HL-60/S4 (cell line): ENCODE results near the gene CATSPER3.

ENCODE experiments used
- in situ Hi-C: fragments of 300-500 bp; cut with MboI; formaldehyde crosslinking; loops from 2 replicates; pipeline ENCODE4 v1.14.3; 2022; ENCODE audit warnings: low sequenced_read_pairs

The CATSPER3 gene

GRCh38 chr5:135009736-135010501 lies 42.2 kb downstream of the CATSPER3 start:
- in situ Hi-C loops: no loop called here

GRCh38 chr5:135010502-135011354 lies 43.0 kb downstream of the CATSPER3 start:
- in situ Hi-C loops: no loop called here

- in situ Hi-C loops: no loop called here
Observed at GRCh38 chr5:135011355-135012032, 43.8 kb downstream of the CATSPER3 start.

DNA sequence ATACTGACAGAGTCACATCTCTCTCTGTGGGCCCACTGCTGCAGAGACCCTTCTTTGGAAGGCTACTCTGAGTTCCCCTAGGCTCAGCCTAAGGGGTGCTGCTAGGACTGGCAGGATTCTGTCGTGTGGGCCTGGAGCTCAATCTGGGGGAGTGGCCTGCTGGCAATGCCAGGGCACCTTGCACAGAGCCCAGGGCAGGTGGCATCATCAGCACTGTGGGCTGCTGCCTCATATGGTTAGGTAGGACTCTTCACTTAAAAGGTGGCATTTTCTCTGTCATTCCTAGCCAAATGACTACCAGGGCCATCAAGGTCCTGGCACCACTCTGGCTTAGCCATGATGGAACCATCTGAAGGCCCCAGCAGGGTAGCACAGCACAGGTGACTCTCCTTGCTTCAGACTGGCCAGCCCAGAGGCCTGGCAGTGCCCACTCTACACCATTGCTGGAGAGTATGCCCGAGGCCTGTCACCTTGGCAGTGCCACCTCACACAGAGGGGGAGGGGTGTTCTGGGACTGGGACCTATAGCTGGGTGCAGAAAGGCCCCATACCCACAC lies 44.4 kb downstream of the CATSPER3 start:
- in situ Hi-C loops: no loop called here

- in situ Hi-C loops: no loop called here
Observed at GRCh38 chr5:135012951-135013391, 45.3 kb downstream of the CATSPER3 start.

DNA sequence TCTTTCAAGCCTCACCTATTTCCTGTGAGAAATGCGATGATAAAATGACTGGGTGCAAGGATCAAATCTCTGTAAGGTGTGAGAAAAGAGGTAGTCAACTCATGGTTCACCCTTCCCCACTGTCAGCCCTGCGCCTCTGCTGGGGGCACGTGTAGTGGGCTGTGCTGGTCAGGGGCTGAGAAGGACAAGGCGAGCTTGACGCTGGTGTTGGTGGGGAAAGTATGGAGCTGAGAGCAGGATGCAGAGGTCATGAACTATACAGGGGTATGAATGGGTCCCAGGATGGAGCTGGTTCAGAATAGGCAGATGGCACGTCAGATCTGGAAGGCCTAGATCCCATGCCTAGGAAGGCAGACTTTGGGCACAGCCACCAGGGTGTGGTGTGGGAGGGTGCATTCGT lies 45.7 kb downstream of the CATSPER3 start:
- in situ Hi-C loops: no loop called here

GRCh38 chr5:135013947-135014570 lies 46.4 kb downstream of the CATSPER3 start:
- in situ Hi-C loops: no loop called here

DNA sequence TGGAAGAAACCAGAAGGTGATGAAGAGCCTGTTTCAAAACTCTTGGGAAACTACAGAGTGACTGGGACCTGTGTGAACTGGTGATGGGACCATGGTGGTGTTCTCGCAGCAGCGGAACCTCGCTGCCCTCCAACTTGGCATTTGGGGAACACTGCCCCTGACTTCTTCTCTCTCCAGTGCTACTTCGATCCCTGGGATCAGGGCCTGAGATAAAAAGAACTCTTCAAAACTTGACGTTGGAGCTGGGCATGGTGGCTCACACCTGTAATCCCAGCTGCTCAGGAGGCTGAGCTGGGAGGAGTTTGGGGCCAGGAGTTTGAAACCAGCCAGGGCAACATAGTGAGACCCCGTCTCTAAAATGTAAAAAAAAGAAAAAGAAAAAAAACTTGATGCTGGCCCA lies 48.2 kb downstream of the CATSPER3 start:
- in situ Hi-C loops: no loop called here

DNA sequence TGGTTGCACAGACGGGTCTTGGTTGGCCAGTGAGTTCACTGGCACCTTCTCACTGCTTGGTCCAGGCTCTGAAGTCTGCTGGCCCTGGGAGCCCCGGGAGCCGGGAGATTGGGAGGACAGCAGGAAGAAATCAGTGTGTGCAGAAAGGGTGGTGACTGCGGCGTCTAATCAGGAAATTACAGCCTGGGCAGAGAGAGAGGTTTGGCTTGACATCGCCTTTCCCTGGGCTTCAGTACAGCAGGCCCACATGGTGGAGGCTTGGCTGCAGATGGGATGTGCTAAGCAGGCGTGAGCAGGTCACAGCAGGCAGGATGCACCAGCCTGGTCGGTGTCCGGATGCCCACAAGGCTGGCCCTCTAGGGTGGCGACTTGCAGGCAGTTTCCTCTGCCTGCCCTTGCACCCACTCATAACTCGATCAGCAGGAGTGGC lies 49.2 kb downstream of the CATSPER3 start:
- in situ Hi-C loops: no loop called here

DNA sequence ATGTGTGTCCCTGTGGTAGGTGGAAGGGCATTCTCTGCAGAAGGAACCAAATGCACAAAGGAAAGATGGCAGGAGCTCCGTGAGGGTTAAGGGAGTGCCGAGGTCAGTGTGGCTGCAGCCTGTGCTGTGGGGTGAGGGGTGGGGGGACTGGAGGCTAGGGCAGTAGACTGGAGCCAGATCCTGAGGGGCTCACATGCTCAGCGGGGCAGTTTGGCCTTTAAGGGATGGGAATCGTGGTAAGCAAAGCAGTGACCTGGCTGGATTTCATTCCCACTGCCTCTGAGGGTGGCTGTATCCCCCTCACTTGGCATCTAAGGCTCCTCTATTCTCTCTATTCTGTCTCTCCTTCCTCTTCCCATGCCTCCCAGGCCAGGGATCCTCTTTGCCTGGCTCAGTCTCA lies 50.8 kb downstream of the CATSPER3 start:
- in situ Hi-C loops: no loop called here

DNA sequence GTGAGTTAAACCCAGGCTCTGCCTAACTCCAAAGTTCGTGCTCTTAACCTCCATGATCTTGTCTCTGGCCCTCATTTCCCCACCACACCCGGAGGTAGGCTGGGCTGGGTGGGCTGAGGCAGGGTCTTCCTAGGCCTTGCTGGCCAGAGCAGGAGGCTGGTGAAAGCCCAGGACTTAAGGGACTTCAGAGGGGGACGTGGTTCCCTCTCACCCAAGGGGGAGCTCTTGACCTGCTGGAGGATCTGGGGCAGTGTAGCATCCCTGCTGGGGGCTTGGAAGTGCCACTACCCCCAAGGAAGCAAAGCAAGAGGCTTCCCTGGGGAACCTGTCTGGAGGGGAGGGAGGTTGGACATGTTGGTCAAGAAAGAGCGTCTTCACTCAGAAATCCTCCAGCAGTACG lies 51.6 kb downstream of the CATSPER3 start:
- in situ Hi-C loops: no loop called here

GRCh38 chr5:135020111-135020895 lies 52.6 kb downstream of the CATSPER3 start:
- in situ Hi-C loops: no loop called here

- in situ Hi-C loops: no loop called here
Observed at GRCh38 chr5:135024956-135025729, 57.4 kb downstream of the CATSPER3 start.

GRCh38 chr5:135025730-135026644 lies 58.3 kb downstream of the CATSPER3 start:
- in situ Hi-C loops: no loop called here

- in situ Hi-C loops: no loop called here
Observed at GRCh38 chr5:135026645-135027265, 59.0 kb downstream of the CATSPER3 start.

- in situ Hi-C loops: no loop called here
Observed at GRCh38 chr5:135027266-135027696, 59.6 kb downstream of the CATSPER3 start.
